GM10248 (cell line): ENCODE data around the gene PRKCH.

Source experiments
- CTCF ChIA-PET: fragments of 300-600 bp; sonication (Branson Sonifier 250); formaldehyde crosslinking; extraction: SDS; loops from one replicate; lab custom pipeline; 2021; ENCODE audit warnings: antibody characterized with exemption; lab: Yijun Ruan, JAX
- POLR2A ChIA-PET: fragments of 350-650 bp; sonication (Branson Sonifier 250); formaldehyde crosslinking; extraction: SDS; loops from one replicate; lab custom pipeline; 2020; ENCODE audit warnings: antibody characterized with exemption; lab: Yijun Ruan, JAX
- DNase-seq: peaks from one replicate; pipeline ENCODE4 v3.0.0; 2012; ENCODE audit errors: extremely low spot score
- CTCF ChIP-seq: IDR thresholded peaks from 2 replicates; pipeline ENCODE4 v1.5.1; 2012; ENCODE audit warnings: mild to moderate bottlenecking, low read depth; ENCODE audit errors: extremely low read depth, missing control alignments, control extremely low read depth

PRKCH gene

GRCh38 chr14:61385002-61385685 is 63.8 kb downstream of the PRKCH start:
- POLR2A ChIA-PET = no interaction called here
- no peak for DNase-seq
- TF ChIP-seq CTCF = no peak
- CTCF ChIA-PET = interaction anchor here (0.8 to 2.3 kb wide), 5 partner anchors 15 to 90 kb away, joined by 3 to 6 read pairs (median 3); no protein-coding TSS in a partner anchor

GRCh38 chr14:61386173-61386772 is 64.9 kb downstream of the PRKCH start:
- CTCF ChIA-PET = interaction anchor here (0.9 to 2.3 kb wide), 5 partner anchors 8 to 740 kb away, joined by 3 to 8 read pairs (median 6); no protein-coding TSS in a partner anchor
- no peak for TF ChIP-seq CTCF
- POLR2A ChIA-PET = no interaction called here
- no peak for DNase-seq

- ChIA-PET POLR2A (no interaction called here), CTCF (interaction anchor here (0.6 to 2.3 kb wide), 6 partner anchors 8 to 102 kb away, joined by 3 to 8 read pairs (median 4); no protein-coding TSS in a partner anchor)
- no peak for DNase-seq
- TF ChIP-seq CTCF = no peak
Observed at GRCh38 chr14:61387076-61387475, 65.7 kb downstream of the PRKCH start.

GRCh38 chr14:61388173-61388975 is 67.0 kb downstream of the PRKCH start:
- no peak for TF ChIP-seq CTCF
- ChIA-PET POLR2A (no interaction called here), CTCF (interaction anchor here (1.0 to 2.9 kb wide), 8 partner anchors 10 to 66 kb away, joined by 3 to 15 read pairs (median 4); no protein-coding TSS in a partner anchor)
- DNase-seq = peak; percentile 55

- POLR2A ChIA-PET = no interaction called here
- CTCF ChIA-PET = interaction anchor here (0.7 to 2.9 kb wide), 7 partner anchors 8 to 66 kb away, joined by 3 to 15 read pairs (median 5); no protein-coding TSS in a partner anchor
Observed at GRCh38 chr14:61388976-61389576, 67.7 kb downstream of the PRKCH start.

More at GRCh38 chr14:61388976-61389576, 67.7 kb downstream of the PRKCH start:
- no peak for DNase-seq
- TF ChIP-seq CTCF = no peak
